GM19043 (cell line): Measurements from ENCODE around the gene HID1.
"Not testable (repeated sequence)": the region's sequence is repeated elsewhere in the genome, so short reads cannot be mapped to it uniquely, and the experiment has no call there.

ENCODE experiments used
- ATAC-seq: cut with Tn5 transposase; IDR thresholded peaks from one replicate; pipeline ENCODE4 v1.9.1; 2021; ENCODE audit warnings: low read depth; ENCODE audit not compliant: unreplicated experiment

Gene HID1, protein sequence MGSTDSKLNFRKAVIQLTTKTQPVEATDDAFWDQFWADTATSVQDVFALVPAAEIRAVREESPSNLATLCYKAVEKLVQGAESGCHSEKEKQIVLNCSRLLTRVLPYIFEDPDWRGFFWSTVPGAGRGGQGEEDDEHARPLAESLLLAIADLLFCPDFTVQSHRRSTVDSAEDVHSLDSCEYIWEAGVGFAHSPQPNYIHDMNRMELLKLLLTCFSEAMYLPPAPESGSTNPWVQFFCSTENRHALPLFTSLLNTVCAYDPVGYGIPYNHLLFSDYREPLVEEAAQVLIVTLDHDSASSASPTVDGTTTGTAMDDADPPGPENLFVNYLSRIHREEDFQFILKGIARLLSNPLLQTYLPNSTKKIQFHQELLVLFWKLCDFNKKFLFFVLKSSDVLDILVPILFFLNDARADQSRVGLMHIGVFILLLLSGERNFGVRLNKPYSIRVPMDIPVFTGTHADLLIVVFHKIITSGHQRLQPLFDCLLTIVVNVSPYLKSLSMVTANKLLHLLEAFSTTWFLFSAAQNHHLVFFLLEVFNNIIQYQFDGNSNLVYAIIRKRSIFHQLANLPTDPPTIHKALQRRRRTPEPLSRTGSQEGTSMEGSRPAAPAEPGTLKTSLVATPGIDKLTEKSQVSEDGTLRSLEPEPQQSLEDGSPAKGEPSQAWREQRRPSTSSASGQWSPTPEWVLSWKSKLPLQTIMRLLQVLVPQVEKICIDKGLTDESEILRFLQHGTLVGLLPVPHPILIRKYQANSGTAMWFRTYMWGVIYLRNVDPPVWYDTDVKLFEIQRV

DNA sequence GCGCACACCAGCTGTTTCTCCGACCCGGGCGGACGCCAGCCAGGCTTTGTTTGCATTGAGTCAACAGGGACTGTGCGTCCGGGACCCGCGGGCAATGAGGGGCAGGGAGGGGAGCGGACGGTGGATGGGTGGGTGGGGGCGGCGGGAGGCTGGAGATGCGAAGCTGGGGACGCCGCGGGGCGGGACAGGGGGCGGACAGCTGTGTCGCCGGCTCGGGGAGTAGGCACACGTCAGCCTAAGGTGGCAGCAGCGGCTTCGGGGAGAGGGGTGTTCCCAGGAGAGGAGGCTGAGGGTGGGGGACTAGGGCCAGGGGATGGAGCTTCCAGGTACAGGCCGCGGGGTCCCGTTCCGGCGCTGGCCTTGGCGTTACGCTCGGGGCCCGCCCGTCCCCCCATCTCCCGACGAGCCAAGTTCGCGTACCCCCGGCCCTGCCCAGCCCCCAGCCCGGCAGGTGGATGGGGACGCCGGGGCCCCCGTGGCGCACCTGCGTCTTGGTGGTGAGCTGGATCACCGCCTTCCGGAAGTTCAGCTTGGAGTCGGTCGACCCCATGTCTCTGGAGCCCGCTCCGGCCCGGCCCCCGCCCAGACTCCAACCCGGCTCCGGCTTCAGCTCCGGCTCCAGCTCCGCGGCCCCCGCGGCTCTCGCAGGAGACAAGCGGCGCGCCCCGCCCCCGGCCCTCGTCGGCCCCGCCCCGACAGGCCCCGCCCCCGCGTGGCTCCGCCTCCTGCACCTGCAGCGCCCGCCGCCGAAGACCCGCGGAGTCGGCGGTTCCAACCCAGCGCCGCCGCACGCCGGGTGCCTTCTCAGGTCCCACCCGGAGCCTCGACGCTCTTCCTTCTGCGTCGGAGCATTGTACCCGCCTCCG lies at the start of gene HID1:
TSS of gene HID1 (minus strand) at position 653 of the 866 bp plus-strand sequence. CDS start at position 550, 103 bp downstream.
- ATAC-seq = no peak

DNA sequence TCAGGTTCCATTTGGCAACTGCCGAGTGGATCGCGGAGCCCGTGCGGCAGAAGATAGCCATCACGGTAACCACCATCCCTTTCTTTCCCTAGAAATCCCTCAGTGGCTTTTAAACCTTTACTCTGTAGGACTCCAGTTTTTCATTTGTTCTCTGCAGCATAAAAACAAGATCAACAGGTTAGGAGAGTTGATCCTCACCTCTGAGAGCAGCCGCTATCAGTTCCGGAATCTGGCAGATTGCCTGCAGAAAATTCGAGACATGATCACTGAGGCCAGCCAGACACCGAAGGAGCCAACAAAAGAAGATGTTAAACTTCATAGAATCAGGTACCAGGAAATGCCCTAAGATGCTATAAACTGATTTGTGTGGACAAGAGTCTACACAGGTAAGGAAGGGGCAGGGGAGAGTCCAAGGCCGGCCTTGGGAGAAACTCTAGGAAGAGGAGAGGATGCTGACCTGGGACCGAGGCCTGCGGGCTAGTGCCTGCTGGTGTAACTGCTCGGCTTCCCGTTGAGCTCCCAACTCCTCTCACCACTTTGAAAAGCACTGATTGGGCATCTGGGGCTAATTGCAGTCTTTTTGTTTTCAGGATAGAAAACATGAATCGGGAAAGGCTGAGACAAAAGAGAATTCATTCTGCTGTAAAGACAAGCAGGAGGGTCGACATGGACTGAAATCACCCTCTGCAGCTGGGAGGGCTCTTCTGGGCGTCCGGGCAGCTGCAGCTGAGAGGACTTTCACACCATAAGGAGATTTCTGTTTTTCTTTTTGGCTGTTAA lies 48.0 kb upstream of the HID1 start:
- ATAC-seq = no peak

DNA sequence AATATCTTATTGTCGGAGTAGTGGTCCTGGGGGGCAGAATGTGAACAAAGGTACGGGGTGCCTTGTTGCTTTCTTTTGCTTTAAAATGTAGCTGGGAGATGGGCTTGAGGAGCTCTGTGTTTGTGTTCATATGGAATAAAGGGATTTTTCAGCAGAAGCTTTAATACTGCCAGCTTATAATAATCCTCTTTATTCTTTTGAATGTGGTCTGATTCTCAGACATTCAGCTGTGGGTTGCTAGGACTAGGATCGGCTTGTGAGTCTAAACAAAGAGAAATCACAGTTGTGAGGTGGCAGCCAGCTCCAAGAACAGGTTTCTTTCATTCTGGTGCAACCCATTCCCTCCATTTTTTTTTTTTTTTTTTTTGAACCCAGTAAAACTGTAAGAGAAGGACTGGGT lies 47.2 kb upstream of the HID1 start:
- ATAC-seq = no peak

DNA sequence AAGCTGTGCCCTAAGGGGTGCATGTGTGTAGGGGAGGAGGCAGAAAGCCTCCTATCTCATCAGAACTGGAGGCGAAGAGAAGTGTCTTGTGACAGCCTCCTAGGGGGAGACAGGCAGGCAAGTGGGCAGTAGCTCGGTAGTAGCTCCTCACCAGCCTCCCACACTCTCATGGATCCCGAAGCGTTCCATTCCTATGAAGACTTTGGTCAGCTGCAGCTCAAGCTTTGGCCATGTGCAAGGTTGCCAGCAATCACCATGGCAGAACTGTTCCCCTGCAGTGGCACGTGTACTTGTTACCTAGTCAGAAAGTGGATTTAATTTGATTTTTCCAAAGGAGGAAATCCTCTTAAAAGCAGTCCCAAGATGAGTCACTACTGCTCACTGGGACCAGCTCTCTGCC lies 46.6 kb upstream of the HID1 start:
- ATAC-seq = no peak

DNA sequence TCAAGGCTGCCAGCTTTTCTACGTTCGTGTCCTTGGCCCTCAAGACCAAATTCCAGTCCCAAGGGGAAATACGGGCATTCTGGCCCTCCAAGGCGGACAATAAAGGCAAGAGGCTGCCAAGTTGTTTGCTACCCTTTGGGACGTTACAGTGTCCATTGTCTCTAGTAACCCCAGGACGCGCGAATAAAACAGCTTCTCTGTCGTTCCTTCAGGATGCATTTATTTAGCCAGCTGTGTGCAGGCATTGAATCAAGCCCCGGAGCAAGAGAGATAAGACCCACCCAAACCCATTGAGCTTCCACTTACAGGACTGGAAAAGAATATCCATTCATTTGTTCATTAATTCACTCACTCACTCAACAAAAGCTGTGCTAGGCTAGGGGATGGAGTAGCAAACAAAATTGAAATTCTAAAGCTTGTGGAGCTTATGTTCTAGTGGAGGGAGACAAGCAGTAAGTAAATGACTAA lies 40.6 kb upstream of the HID1 start:
- ATAC-seq = no peak

DNA sequence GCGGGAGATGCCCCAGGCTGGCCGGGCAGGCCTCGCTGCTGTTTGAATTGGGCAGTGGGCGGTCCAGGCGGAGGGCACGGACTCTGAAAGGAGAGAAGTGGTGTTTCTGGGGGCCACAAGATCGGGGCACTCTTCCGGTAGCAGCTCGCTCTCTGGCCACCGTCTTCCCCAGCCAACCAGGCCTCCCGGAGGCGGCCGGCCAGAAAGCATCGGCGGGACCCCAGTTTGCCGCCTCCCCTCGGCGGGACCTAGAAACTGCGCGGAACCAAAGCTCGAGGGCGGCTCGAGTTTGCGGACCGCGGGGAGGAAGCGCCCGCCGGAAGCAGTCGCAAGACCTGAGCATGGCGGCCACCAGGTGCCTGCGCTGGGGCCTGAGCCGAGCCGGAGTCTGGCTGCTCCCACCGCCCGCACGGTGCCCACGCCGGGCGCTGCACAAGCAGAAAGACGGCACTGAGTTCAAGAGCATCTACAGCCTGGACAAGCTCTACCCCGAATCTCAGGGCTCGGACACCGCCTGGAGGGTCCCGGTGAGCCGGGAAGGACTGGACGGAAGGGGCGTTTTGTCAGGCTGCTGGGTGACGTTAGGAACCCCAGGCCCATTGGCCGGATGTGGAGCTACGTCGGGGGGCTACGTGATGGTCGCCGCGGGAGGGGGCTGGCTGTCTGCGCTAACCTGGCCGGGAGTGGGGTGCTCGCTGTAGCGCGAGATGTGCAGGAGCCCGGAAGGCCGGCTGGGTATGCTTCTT lies 40.0 kb upstream of the HID1 start, which contains the start of gene MRPL58:
TSS of gene MRPL58 (plus strand) at position 325 of the 746 bp plus-strand sequence. CDS start at position 342, 17 bp downstream.
- peak; percentile 92 for ATAC-seq

DNA sequence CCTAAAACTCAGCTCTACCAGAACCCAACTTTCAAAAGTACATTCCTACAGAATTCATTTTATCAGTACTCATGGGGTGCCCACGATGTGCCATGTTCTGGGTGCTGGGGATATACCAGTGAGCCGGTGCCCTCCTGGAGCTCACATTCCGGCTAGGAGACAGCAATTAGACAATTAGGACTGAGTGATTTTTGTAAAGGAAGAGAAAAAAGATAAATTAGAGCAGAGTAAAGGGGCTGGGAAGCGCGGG lies 39.5 kb upstream of the HID1 start:
- no peak for ATAC-seq

DNA sequence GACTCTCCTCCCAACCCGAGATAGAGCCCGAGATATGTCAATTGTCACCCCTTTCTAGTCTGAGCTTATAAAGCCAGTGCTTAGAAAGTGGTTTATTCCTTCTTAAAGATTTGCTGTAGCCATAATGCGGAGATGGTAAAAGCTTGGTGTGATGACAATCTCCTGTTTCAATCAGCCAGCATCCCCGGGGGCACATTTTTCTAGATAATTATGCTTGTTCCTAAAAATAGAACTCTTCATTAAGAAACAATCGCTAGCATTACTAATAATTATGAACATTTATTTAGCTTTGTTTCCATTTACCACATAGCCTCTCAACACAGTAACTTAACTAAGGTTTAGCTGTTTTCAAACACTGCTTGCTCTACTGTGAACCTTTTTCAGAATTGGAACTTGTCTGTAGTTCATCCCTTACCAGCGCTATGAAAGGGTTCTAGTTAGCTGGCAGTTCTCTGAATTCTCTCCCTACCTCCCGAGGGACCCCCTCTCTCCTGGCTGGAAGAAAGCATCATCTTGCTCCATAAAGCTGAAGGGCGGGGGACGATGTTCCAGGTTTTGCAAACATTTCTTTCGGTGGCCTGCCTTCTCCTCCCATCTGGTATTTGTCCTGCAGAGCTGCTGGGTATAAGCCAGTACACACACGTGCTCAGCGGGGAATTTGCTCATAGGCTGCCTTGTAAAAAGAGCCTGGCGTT lies 39.0 kb upstream of the HID1 start:
- ATAC-seq = no peak

DNA sequence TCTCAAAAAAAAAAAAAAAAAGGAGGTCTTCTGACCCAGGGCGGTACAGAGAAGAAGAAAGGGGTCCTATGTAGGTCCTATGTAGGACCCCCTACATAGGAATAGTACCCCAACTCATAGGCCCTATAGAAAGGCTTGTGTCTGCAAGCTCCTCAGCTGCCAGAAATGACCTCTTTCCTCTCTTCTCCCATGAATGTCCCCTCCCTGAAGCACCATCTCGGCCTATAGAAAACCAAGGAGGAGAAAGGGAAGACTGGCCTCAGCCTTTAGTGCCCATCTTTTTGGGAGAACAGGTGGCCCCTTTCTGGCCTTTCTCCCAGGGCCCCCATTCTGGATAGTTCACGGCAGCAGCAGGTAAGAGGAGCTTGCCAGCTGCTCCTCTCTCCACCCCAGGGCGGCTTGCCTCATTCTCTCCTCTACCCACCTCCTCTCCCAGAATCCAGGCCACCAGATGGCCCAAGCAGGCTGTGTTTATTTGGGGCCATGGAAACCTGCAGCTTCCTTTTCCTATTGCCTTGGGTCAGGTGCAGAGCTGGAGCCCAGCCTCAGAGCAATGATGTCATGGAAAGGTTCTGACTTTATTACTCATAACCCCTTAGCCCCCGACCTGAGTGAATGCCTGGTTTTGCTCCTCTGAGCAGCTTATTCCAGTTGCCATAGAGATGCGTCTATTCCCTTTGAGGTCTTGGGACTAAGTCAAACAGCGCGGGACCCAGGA lies 38.3 kb upstream of the HID1 start:
- ATAC-seq = no peak

DNA sequence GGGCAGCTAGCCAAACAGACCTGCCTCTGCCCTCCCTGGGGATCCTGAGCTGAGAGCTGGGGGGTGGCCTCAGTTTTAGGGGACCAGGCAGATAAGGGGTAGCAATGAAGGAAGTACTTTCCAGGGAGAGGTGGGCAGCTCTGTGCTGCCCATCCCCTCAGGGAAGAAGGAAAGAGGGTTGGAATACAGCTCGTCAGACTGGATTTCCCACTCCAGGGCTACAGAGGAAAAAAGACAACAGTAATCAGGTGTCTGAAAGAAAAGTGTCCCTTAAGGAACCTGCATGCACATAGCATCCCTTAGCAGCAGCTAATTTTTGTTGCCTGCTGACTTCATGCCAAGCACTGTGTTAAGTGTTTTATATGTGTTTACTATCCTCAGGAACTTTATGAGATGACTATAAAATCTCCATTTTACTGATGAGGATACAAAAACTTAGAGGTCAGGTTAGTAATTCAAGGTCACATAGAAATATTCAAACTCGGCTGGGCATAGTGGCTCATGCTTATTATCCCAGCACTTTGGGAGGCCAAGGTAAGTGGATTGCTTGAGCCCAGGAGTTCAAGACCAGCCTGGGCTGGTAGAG lies 36.7 kb upstream of the HID1 start:
- ATAC-seq = no peak

DNA sequence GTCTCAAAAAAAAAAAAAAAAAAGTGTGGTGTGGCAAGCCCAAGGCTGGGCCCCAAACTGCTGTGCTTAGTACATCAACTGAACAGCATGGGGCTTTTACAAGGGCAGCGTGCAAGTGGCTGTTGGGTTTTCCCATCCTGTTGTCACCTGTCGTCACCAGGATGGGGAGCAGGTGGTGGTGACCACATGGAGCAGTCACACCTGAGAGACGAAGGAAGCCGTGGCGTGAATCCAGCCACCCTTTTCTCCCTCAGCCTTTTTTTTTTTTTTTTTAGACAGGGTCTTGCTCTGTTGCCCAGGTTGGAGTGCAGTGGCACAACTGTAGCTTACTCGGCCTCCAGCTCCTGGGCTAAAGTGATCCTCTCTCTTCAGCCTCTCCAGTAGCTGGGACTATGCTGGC lies 35.8 kb upstream of the HID1 start:
- no peak for ATAC-seq

DNA sequence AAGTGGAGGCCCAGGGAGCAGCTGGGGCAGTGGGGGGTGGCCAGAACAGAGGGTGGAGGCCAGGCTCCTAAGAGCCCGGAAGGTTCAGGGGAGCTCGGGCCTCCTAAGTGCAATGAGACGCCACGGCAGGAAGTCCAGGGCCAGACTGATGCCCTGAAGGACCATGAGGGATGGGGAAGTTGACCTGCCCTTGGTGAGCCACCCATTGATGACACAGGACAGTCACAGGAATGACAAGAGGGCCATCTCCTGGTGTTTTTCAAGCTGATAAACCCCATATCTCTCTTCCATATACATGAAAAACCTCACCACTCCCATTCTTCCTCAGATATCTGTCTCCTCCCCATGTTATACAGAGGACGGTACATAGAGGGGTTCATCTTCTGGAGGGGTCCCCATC lies 34.1 kb upstream of the HID1 start:
- no peak for ATAC-seq

DNA sequence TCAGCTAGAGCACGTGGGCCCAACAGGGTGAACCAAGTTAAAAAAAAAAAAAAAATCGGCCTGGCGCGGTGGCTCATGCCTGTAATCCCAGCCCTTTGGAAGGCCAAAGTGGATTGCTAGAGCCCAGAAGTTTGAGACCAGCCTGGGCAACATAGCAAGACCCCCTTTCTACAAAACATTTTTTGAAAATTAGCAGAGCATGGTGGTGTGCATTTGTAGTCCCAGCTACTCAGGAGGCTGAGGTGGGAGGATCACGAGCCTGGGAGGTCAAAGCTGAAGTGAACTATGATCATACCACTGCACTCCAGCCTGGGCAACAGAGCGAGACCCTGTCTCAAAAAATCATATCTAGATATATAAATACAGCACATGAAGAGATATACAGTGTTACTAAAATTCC lies 33.5 kb upstream of the HID1 start:
- ATAC-seq = not testable (repeated sequence)

DNA sequence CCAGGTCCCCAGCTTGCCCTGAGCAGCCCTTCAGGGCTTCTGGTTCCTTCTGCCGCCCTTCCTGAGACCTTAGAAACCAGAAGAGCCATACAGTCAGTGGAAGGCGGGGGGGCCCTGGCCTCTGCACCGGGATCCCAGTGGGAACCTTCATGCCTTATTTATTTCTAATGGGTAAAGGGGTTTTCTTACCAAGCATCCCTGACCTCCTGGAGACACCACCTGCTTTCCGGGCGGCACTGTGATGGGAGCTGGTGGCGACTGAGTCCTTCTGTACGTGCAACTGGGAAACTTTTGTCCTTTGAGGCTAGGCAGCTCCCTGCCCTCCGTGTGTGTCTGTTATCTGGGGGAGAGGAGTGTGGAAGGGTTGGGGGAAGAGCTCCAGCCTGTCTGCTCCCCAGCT lies 32.7 kb upstream of the HID1 start:
- ATAC-seq = no peak

DNA sequence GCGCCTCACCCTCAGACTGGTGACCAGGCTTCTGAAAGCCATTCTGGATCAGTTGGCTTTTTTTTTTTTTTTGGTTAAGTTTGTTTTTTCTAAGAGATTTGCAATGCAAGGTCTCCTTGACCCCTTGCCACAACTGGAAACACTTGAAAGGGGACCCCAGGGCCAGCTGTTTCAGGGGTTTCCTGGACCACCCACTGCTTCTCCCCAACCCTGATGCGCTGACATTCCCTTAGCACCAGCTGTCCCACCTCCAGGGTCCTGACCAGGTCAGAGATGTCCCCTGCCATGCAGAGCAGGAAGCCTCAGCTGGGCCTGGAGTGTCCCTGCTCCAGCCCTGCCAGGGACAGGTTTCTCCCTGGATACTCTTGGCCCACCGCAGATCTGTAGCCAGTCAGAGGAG lies 31.8 kb upstream of the HID1 start:
- ATAC-seq = no peak

DNA sequence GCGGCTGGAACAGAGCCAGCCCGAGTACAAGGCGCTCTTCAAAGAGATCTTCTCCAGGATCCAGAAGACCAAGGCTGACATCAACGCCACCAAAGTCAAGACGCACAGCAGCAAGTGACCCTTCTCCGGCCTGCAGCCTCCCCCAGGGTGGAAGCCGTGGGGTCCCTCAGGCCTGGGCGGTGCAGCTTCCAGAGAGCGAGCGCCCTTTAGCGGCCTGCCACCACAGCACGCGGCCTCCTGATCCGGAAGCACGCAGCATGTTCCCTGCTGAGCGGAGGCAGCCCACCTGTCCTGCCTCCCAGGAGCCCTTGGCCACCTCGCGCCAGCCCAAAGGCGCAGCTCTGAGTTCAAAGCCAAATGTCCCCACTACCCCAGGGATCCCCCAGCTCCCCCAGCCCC lies 31.4 kb upstream of the HID1 start:
- ATAC-seq = no peak

DNA sequence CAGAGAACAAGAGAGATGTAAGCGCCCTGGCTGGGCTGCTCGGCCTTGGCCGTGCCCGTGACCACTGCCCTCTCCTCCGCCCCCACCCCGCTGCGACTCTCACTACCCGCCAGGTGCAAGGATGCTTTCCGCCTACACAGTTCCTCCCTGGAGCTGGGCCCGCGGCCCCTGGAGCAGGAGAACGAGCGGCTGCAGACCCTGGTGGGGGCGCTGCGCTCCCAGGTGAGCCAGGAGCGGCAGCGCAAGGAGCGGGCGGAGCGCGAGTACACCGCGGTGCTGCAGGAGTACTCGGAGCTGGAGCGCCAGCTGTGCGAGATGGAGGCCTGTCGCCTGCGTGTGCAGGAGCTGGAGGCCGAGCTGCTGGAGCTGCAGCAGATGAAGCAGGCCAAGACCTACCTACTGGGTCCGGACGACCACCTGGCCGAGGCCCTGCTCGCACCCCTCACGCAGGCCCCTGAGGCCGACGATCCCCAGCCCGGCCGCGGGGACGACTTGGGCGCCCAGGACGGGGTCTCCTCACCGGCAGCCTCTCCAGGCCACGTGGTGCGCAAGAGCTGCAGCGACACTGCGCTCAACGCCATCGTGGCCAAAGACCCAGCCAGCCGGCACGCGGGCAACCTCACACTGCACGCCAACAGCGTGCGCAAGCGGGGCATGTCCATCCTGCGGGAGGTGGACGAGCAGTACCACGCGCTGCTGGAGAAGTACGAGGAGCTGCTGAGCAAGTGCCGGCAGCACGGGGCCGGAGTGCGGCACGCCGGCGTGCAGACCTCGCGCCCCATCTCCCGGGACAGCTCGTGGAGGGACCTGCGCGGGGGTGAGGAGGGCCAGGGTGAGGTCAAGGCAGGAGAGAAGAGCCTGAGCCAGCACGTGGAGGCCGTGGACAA lies 30.8 kb upstream of the HID1 start:
- ATAC-seq = no peak
